AG04450 (cell line): Measurements from ENCODE around the gene KIAA0408. TPM values are rescaled to one million over a fixed set of nuclear protein-coding genes. Genes with fewer than 3 reads are reported as not detected.

Source experiments
- CTCF ChIA-PET: fragments of 300-600, 350-600 bp; formaldehyde crosslinking; extraction: SDS; loops from one replicate; lab custom pipeline; 2022; ENCODE audit warnings: antibody characterized with exemption, inconsistent platforms; lab: Charles Lee
- POLR2A ChIA-PET: fragments of 350-600 bp; formaldehyde crosslinking; extraction: SDS; loops from one replicate; lab custom pipeline; 2021; ENCODE audit warnings: antibody characterized with exemption, inconsistent platforms; lab: Yijun Ruan, JAX
- DNase-seq: peaks from one replicate; pipeline ENCODE4 v3.0.0-alpha.2; 2011; ENCODE audit warnings: low read depth, low spot score
- H3K27ac ChIP-seq: one replicate; pipeline ENCODE4 v1.5.1; 2012; ENCODE audit warnings: low read depth, low read length, control low read depth
- H3K27me3 ChIP-seq: one replicate; pipeline ENCODE4 v1.6.0; 2012; ENCODE audit warnings: low read length; ENCODE audit not compliant: control insufficient read depth, insufficient read depth
- H3K4me3 ChIP-seq: 2 replicates; pipeline ENCODE4 v1.5.1; 2011; ENCODE audit warnings: mild to moderate bottlenecking, low read depth, low read length, control low read depth
- H3K9me3 ChIP-seq: 2 replicates; pipeline ENCODE4 v1.5.1; 2012; ENCODE audit warnings: low read length; ENCODE audit not compliant: control insufficient read depth, insufficient read depth
- CTCF ChIP-seq: IDR thresholded peaks from 2 replicates; pipeline ENCODE4 v1.5.1; 2011; ENCODE audit warnings: low read depth, low read length, control low read depth, inconsistent platforms
- polyA plus RNA-seq: library from polyadenylated mRNA; depleted of rRNA; stranded (reverse); fragments of >200 nt; gene quantifications from 2 replicates; pipeline ENCODE4 v1.2.3, GENCODE V29; 2011

Gene KIAA0408
- polyA plus RNA-seq, 1 experiment, result 6.3 TPM

- no peak for DNase-seq
- Histone ChIP-seq H3K4me3 (no peak overlapping the region), H3K9me3 (no peaks in the 10 kb centered on the region), H3K27me3 (no peaks in the 10 kb centered on the region), H3K27ac (no peak overlapping the region)
- no peak for TF ChIP-seq CTCF
- ChIA-PET POLR2A (no interaction called here), CTCF (interaction anchor here (1.1 to 4.4 kb wide), 5 partner anchors 25 to 194 kb away, joined by 3 to 29 read pairs (median 6); partner anchors contain the start of genes ECHDC1 and RNF146)
Measured at GRCh38 chr6:127460465-127460864, 1.3 kb upstream of the KIAA0408 start.

GRCh38 chr6:127458817-127459216 lies 372 bp downstream of the KIAA0408 start:
- no peak for TF ChIP-seq CTCF
- DNase-seq, result no peak
- POLR2A ChIA-PET, result interaction anchor here (0.7 kb wide), 1 partner anchor 57 kb away, joined by 4 read pairs; no protein-coding TSS in a partner anchor

GRCh38 chr6:127458222-127458621 lies 967 bp downstream of the KIAA0408 start:
- ChIA-PET CTCF (interaction anchor here (2.0 to 4.4 kb wide), 3 partner anchors 58 to 157 kb away, joined by 4 to 29 read pairs (median 10); no protein-coding TSS in a partner anchor), POLR2A (no interaction called here)
- no peak for DNase-seq
- H3K9me3 ChIP-seq, result no peaks in the 10 kb centered on the region
- no peak overlapping the region for H3K4me3 ChIP-seq
- H3K27me3 ChIP-seq, result no peaks in the 10 kb centered on the region
- no peak for TF ChIP-seq CTCF
- H3K27ac ChIP-seq, result no peak overlapping the region

More at GRCh38 chr6:127458817-127459216, 372 bp downstream of the KIAA0408 start:
- no peaks in the 10 kb centered on the region for H3K27me3 ChIP-seq
- CTCF ChIA-PET, result interaction anchor here (2.0 to 4.4 kb wide), 4 partner anchors 57 to 193 kb away, joined by 4 to 29 read pairs (median 8); partner anchors contain the start of gene RNF146
- H3K27ac ChIP-seq, result peak overlapping the region; percentile 58
- H3K9me3 ChIP-seq, result no peaks in the 10 kb centered on the region
- H3K4me3 ChIP-seq, result peak overlapping the region; percentile 43

- no peak for DNase-seq
- H3K27me3 ChIP-seq, result no peaks in the 10 kb centered on the region
- H3K9me3 ChIP-seq, result no peaks in the 10 kb centered on the region
- CTCF ChIA-PET, result interaction anchor here (2.0 to 4.4 kb wide), 3 partner anchors 59 to 157 kb away, joined by 4 to 29 read pairs (median 10); no protein-coding TSS in a partner anchor
- H3K4me3 ChIP-seq, result no peak overlapping the region
- POLR2A ChIA-PET, result no interaction called here
- no peak overlapping the region for H3K27ac ChIP-seq
- TF ChIP-seq CTCF, result no peak
Measured at GRCh38 chr6:127457456-127458064, 1.6 kb downstream of the KIAA0408 start.

GRCh38 chr6:127456465-127456864 lies 2.7 kb downstream of the KIAA0408 start:
- DNase-seq, result no peak
- POLR2A ChIA-PET, result no interaction called here
- CTCF ChIA-PET, result interaction anchor here (0.6 to 1.0 kb wide), 2 partner anchors 60 to 83 kb away, joined by 3 to 4 read pairs; no protein-coding TSS in a partner anchor
- no peak for TF ChIP-seq CTCF
- H3K9me3 ChIP-seq, result no peaks in the 10 kb centered on the region
- H3K27ac ChIP-seq, result no peak overlapping the region
- no peak overlapping the region for H3K4me3 ChIP-seq
- no peaks in the 10 kb centered on the region for H3K27me3 ChIP-seq
